ENCODE measurements around the gene CALCOCO2.

CALCOCO2 gene

DNA sequence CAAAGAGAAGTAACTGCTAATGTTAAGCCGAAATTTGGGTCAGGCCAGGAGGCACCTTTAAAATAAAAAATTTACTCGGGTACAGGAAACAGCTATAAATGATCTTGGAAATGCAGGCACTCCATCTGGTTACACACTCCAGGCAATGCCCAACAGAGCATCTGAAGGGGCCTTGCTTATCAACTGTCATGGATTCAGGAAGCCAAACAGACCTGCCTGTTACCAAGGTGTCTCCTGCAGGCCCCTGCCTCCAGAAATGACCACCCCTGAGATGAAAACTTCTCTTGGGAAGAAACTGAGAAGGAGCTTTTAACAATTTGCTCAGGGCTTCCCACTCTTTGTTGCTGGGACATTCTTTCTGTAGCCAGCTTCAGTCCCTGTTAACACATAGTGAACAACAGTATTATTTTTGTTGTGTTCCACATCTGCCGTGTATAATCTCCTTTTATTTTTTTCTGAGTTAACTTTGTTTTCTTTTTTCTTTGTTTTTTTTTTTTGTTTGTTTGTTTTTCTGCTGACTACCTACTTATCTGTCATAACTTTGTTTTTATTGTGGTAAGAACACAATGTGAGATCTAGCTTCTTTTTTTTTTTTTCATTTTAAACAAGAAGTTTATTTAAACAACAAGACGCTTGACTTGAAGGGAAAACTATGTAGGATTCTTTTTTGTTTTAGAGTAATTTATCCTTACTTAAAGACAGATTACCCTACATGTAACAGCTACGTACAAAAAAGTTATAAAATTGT is 43.0 kb downstream of the CALCOCO2 start:
- Mint-ChIP-seq H3K27me3 (peaks cover 2% of the 10 kb centered on the region), H3K4me1 (peaks cover 5% of the 10 kb centered on the region), H3K4me3 (no peak overlapping the region), H3K9me3 (no peaks in the 10 kb centered on the region), H3K36me3 (no peaks in the 10 kb centered on the region), H3K27ac (no peak overlapping the region)
- ATAC-seq (ENCODE audit: low read depth) = no peak
- DNase-seq (ENCODE audit: low spot score in 2 of 2) = no peak

DNA sequence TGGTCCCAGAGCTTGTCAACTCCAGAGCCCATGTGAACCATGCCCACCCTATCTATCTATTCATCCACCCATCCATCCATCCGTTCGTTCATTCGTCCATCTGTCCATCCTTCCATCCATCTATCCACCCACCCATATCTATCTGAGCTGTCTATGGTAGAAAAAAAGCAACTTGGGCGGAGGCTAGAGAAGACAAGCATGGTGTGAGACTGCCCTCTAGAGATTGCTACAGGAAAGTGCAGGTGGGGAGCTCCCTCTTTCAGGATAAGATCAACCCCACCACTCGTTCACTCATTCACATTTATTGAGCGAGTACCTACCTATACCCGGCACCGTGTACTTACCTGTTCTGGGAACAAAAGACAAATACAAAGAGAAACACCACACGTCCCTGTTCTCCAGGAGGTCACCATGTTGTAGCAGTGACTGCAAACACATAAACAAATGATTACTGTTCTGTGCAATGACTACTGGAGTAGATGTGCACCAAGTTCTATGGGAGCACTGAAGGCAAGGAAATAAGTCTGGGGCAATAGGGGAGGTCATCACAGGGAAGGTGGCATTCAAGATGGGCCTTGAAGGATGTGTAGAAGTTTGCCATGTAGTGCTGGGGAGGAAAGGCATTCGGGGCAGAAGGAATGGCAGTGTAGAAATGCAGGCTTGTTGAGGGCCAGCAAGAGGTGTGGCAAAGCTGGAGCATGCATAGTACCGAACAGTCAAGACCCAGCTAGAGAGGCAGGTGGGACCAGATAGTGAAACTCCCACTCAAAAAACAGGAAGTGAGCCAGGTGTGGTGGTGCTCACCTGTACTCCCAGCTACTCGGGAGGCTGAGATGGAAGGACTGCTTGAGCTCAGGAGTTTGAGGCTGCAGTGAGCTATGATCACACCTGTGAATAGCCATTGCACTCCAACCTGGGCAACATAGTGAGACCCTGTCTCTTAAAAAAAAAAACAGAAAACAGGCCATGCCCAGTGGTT is 48.4 kb downstream of the CALCOCO2 start:
- Mint-ChIP-seq H3K9me3 (no peaks in the 10 kb centered on the region), H3K4me3 (no peak overlapping the region), H3K27ac (no peak overlapping the region), H3K27me3 (peaks cover 5% of the 10 kb centered on the region), H3K36me3 (no peaks in the 10 kb centered on the region), H3K4me1 (peaks cover 4% of the 10 kb centered on the region)
- ATAC-seq (ENCODE audit: low read depth) = peak; percentile 87
- DNase-seq (ENCODE audit: low spot score in 2 of 2) = peak; percentile 55 to 63

DNA sequence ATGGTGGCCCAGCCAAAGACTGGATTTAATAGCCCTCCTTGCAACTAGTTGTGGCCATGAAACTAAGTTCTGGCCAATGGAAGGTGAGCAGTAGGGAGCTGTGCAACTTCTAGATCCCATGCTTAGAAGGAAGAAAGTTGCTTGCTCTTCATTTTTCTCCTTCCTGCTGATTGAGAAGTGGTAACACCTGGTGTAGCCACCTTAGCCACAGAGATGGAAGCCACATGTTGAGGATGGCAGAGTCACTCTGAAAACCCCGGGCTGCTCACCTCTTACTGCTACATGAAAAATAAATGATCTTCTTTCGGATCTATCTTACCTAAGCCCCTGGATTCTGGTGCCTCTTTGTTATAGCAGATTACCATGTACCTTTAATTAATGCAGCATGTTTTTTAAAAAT is 51.4 kb downstream of the CALCOCO2 start:
- Mint-ChIP-seq H3K27me3 (peaks cover 5% of the 10 kb centered on the region), H3K36me3 (no peaks in the 10 kb centered on the region), H3K4me1 (peaks cover 4% of the 10 kb centered on the region), H3K27ac (no peak overlapping the region), H3K9me3 (no peaks in the 10 kb centered on the region), H3K4me3 (no peak overlapping the region)
- DNase-seq (ENCODE audit: low spot score in 2 of 2) = no peak
- no peak for ATAC-seq (ENCODE audit: low read depth)

DNA sequence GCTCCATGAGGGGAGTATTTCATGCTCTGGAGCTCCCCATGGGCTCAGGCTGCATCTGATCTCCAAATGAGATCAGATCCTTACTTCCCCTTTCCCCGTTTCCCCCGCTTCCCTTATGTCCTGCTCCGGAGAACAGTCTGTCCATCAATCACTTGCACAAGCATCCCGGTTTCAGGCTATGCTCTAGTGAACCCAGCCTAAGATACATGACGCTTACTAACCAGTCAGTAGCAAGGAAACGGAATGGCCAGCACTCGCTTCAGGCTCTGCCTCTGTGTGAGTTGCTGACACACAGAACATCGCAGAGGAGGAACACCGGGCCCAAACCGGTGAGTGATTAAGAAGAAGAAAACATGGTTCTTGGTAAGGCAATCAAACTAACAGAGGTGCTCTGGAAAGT is 52.3 kb downstream of the CALCOCO2 start:
- no peak overlapping the region for H3K4me3 Mint-ChIP-seq
- H3K27me3 Mint-ChIP-seq = peaks cover 3% of the 10 kb centered on the region
- peaks cover 4% of the 10 kb centered on the region for H3K4me1 Mint-ChIP-seq
- DNase-seq (ENCODE audit: low spot score in 2 of 2) (no peak), ATAC-seq (ENCODE audit: low read depth) (no peak)
- H3K9me3 Mint-ChIP-seq = no peaks in the 10 kb centered on the region
- no peaks in the 10 kb centered on the region for H3K36me3 Mint-ChIP-seq
- H3K27ac Mint-ChIP-seq = no peak overlapping the region

DNA sequence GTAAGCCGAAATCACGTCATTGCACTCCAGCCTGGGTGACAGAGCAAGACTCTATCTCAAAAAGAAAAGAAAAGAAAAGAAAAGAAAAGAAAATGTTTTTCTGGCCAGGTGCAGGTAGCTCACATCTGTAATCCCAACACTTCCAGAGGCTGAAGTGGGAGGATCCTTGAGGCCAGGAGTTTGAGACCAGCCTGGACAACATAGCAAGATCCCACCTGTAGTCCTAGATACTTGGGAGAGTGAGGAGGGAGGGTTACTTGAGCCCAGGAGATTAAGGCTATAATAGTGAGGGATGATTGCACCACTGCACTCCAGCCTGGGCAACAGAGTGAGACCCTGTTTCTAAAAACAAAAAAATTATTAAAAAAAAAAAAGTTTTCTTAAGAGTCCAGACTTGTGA is 59.3 kb downstream of the CALCOCO2 start:
- ATAC-seq (ENCODE audit: low read depth) (no peak), DNase-seq (ENCODE audit: low spot score in 2 of 2) (no peak)
- peaks cover 3% of the 10 kb centered on the region for H3K36me3 Mint-ChIP-seq
- H3K4me3 Mint-ChIP-seq = no peak overlapping the region
- peaks cover 10% of the 10 kb centered on the region for H3K4me1 Mint-ChIP-seq
- no peaks in the 10 kb centered on the region for H3K27me3 Mint-ChIP-seq
- H3K27ac Mint-ChIP-seq = no peak overlapping the region
- no peaks in the 10 kb centered on the region for H3K9me3 Mint-ChIP-seq

DNA sequence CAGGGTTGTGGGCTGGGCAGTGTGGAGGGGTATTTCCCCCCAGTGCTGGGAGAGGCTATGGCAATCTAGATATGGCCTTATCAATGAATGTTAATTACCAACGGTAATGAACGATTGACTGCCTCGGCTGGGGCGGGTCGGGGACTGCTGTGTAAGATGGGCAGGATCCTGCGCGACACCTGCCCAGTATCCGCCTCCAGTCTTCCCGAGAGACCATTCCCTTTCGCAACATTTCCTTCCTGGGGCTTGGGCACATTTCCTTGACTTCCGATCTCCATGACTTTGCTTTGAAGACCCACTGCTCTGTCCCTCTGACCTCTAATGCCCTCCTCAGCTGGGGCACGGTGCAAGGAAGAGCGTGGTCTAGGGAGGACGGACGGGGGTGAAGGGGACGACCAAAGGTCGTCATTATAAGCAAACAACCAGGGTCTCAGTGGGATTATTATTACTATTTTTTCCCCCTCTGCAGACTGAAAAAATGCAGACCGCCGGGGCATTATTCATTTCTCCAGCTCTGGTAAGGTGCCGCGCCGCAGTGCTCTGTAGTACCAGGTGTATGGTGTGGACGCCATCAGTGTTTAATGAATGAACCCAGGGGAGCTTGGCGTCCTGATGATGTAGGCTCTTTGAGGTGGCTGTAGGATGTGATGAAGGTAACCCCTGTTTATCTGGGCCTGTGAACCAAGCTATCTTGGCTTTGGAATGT is 62.3 kb downstream of the CALCOCO2 start:
- H3K27ac Mint-ChIP-seq = peak overlapping the region; percentile 93
- peak overlapping the region; percentile 91 for H3K4me3 Mint-ChIP-seq
- peaks cover 10% of the 10 kb centered on the region for H3K4me1 Mint-ChIP-seq
- peak in 1 of 2 donors; percentile 14 for DNase-seq (ENCODE audit: low spot score in 2 of 2)
- ATAC-seq (ENCODE audit: low read depth) = no peak
- H3K9me3 Mint-ChIP-seq = no peaks in the 10 kb centered on the region
- no peaks in the 10 kb centered on the region for H3K27me3 Mint-ChIP-seq
- H3K36me3 Mint-ChIP-seq = peaks cover 12% of the 10 kb centered on the region

DNA sequence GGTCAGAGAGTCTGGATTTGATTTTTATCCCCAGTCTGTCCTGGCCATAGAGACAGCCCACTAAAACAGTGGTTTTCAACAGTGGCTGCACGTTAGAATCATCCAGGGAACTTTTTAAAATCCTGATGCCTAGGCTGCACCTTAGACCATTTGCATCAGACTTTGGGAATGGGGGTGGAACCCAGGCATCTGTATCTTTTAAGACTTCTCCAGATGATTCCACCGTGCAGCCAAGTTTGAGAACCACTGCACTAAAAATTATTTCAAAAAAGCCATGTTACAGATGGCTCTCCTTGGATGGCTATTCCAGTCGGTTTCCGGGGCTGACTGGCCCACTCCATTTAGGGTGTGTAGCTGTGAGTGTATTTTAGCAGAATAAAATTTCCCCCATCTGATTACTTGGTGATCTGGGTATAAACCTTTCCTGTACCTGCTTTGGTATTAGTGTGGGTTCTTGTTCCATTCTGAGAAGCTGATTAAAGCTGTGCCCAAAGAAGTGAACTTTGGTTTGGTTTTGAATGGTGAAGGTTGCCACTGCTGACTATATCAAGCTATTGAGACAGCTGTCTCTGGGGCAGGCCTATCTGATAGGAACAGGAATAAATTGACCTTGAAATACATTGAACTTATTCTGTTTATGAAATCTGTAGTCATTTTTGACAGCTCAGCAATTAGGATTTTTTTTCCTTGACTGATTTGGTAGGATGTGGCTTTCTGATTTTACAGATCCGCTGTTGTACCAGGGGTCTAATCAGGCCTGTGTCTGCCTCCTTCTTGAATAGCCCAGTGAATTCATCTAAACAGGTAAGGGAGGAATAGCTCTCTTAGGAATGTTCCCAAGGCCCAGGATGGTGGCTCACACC is 63.0 kb downstream of the CALCOCO2 start:
- DNase-seq (ENCODE audit: low spot score in 2 of 2) (no peak), ATAC-seq (ENCODE audit: low read depth) (no peak)
- H3K27ac Mint-ChIP-seq = peak overlapping the region; percentile 93
- peak overlapping the region; percentile 91 for H3K4me3 Mint-ChIP-seq
- H3K27me3 Mint-ChIP-seq = no peaks in the 10 kb centered on the region
- H3K36me3 Mint-ChIP-seq = peaks cover 12% of the 10 kb centered on the region
- H3K9me3 Mint-ChIP-seq = no peaks in the 10 kb centered on the region
- peaks cover 10% of the 10 kb centered on the region for H3K4me1 Mint-ChIP-seq

DNA sequence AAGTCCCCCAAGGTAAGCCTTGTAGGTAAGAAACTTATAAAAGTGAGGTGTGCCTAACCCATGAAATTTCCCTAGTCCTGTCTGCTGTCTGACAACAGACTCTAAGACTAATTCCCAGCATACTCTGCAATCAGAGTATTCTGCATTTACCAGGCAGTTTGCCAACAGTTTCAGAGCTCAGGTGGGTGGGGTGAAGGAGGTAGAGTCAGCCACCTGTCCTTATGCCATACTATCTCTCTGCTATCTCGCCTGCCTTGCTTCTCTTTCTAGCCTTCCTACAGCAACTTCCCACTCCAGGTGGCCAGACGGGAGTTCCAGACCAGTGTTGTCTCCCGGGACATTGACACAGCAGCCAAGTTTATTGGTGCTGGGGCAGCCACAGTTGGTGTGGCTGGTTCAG is 64.1 kb downstream of the CALCOCO2 start:
- no peaks in the 10 kb centered on the region for H3K27me3 Mint-ChIP-seq
- no peaks in the 10 kb centered on the region for H3K9me3 Mint-ChIP-seq
- H3K4me3 Mint-ChIP-seq = no peak overlapping the region
- DNase-seq (ENCODE audit: low spot score in 2 of 2) (no peak), ATAC-seq (ENCODE audit: low read depth) (no peak)
- peaks cover 10% of the 10 kb centered on the region for H3K4me1 Mint-ChIP-seq
- no peak overlapping the region for H3K27ac Mint-ChIP-seq
- peaks cover 12% of the 10 kb centered on the region for H3K36me3 Mint-ChIP-seq

DNA sequence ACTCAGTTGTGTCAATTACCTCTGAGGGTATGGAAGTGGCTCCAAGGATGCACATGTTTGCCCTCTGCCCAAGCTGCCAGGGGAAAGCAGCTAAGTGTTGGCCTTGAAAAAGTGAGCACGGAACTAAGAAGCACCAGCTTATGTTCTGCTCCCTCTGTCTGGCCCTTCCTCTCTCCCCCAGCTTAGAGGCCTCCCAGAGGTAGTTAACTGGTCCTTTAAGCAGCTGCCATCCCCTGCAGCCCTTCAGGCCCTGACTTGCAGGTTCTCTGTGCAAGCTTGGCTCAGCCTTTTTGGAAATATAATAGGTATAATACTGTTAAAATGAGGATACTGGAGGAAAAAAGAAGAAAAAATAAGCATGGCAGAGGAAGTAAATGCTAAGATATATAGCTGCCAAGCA is 70.4 kb downstream of the CALCOCO2 start:
- H3K9me3 Mint-ChIP-seq = no peaks in the 10 kb centered on the region
- DNase-seq (ENCODE audit: low spot score in 2 of 2) (no peak), ATAC-seq (ENCODE audit: low read depth) (no peak)
- peaks cover 3% of the 10 kb centered on the region for H3K36me3 Mint-ChIP-seq
- H3K27me3 Mint-ChIP-seq = no peaks in the 10 kb centered on the region
- H3K4me3 Mint-ChIP-seq = no peak overlapping the region
- no peak overlapping the region for H3K27ac Mint-ChIP-seq
- H3K4me1 Mint-ChIP-seq = no peaks in the 10 kb centered on the region

DNA sequence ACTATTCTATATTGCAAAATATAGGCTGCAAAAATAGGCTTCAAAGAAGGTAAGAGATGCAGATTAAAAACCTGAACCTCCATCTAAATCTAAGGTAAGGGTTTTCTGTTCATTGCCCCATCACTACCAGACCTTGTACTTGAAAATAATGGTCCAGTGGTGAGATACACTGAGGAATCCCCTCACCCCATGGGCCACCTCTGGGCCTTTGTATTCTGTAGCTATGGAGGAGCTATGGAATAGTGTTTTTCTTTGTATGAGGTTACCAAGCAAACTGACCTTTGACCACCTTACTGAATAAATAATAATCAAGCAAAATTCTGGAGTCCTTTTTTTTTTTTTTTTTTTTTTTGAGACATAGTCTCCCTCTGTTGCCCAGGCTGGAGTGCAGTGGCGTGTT is 72.6 kb downstream of the CALCOCO2 start:
- DNase-seq (ENCODE audit: low spot score in 2 of 2) (no peak), ATAC-seq (ENCODE audit: low read depth) (no peak)
- Mint-ChIP-seq H3K9me3 (no peaks in the 10 kb centered on the region), H3K4me1 (peaks cover 4% of the 10 kb centered on the region), H3K36me3 (no peaks in the 10 kb centered on the region), H3K4me3 (no peak overlapping the region), H3K27ac (no peak overlapping the region), H3K27me3 (no peaks in the 10 kb centered on the region)

DNA sequence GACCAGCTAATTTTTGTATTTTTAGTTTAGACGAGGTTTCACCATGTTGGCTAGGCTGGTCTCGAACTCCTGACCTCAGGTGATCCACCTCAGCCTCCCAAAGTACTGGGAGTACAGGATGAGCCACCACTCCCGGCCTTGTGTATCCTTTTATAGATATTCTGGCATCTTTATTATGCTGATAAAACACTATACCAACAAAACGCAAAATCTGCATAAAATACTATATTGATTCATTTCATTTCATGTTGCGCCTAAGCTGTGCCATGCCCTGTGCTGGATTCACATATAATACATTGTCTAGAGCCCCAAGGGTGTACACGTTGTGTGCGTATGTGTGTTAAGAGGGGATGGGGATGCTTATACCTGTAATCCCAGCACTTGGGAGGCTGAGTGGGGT is 73.6 kb downstream of the CALCOCO2 start:
- DNase-seq (ENCODE audit: low spot score in 2 of 2) (no peak), ATAC-seq (ENCODE audit: low read depth) (no peak)
- Mint-ChIP-seq H3K4me3 (no peak overlapping the region), H3K9me3 (no peaks in the 10 kb centered on the region), H3K27me3 (no peaks in the 10 kb centered on the region), H3K27ac (no peak overlapping the region), H3K36me3 (no peaks in the 10 kb centered on the region), H3K4me1 (peaks cover 9% of the 10 kb centered on the region)

DNA sequence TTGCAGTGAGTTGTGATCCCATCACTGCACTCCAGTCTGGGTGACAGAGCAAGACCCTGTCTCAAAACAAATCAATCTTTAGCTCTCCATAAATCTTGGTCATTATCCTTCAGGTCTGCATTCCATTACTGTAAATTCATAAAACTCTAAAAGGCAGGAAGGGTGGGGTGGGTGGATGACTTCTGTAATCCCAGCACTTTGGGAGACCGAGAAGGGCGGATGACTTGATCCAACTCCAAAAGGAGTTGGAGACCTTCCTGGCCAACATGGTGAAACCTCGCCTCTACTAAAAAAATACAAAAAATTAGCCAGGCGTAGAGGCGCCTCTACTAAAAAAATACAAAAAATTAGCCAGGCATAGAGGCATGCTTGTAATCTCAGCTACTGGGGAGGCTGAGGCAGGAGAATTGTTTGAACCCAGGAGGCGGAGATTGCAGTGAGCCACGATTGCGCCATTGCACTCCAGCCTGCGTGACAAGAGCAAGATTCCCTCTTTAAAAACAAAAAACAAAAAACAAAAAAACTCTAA is 75.2 kb downstream of the CALCOCO2 start:
- DNase-seq (ENCODE audit: low spot score in 2 of 2) (no peak), ATAC-seq (ENCODE audit: low read depth) (no peak)
- Mint-ChIP-seq H3K36me3 (no peaks in the 10 kb centered on the region), H3K9me3 (no peaks in the 10 kb centered on the region), H3K27me3 (no peaks in the 10 kb centered on the region), H3K27ac (no peak overlapping the region), H3K4me1 (peaks cover 24% of the 10 kb centered on the region), H3K4me3 (no peak overlapping the region)

DNA sequence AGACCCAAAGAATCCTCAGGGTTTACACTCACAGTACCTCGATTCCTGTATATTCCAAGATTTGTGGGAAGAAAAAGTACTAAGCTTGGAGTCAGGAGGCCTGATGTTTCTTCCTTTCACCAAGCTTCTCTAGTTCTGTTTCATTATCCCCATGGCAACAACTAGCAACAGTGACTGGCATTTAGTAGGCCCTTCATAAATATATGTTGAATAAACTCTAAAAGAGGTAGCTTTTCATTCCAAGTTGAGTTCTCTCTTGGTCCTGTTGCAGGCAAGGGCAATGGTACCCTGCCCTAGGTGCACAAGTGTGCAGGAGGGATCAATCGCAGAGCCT is 76.8 kb downstream of the CALCOCO2 start:
- H3K4me1 Mint-ChIP-seq = peaks cover 37% of the 10 kb centered on the region
- peaks cover 6% of the 10 kb centered on the region for H3K36me3 Mint-ChIP-seq
- no peaks in the 10 kb centered on the region for H3K9me3 Mint-ChIP-seq
- no peaks in the 10 kb centered on the region for H3K27me3 Mint-ChIP-seq
- no peak for ATAC-seq (ENCODE audit: low read depth)
- peak overlapping the region; percentile 94 for H3K27ac Mint-ChIP-seq
- no peak for DNase-seq (ENCODE audit: low spot score in 2 of 2)
- H3K4me3 Mint-ChIP-seq = peak overlapping the region; percentile 94

Measured in memory B cell (primary cell).